CD4-positive, alpha-beta T cell treated with Interleukin-6 for 4 hours (primary cell): ENCODE results near the gene VWA5B1.

Experiments used
- DNase-seq: peaks from one replicate; pipeline ENCODE4 v3.0.0-alpha.2; 2020; ENCODE audit warnings: mixed read lengths

Gene VWA5B1

DNA sequence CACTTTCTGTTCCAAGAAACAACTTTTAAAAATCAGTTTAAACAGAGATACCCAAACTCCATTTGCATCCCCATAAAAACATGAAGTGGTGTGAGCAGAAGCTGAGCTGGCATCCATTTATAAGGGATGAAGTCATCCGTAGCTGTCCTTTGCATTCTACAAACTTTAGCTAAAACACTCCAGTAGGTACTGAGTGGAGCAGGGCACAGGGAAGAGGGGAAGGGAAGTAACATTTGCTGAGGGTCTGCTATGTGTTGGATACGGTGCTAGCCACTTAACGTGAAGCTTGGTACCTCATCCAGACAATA lies 32.9 kb downstream of the VWA5B1 start:
- no peak for DNase-seq

DNA sequence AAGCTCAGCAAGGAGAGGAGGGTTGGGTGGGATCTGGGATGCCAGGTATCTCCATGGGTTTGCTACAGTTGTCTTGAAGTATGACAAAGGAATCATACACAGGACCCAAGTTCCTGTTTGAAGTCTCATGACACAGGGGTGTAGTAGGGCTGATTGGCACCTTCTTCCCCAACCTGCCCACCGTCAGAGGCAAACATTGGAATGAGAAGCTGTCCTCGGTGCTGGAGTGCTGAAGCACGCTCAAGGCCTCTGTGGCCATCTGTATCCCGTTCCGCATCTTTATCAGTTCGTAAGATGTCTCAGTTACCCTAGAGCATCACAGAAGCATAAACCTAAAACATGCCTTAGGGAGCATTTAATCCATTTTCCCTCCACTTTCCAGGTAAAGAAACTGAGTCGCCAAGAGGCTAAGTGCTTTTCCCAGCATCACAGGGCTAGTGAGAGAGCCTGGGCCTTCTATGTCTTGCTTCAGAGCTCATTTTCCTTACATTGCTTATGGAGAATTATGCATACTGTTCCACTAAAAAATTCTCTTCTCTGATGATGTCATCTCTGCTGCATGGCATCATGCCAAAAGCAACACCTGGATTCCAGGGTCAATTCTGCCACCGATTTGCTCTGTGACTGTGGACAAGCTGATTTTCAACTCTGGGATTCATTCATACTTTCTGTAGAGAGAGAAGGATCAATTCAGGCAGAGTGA lies 34.2 kb downstream of the VWA5B1 start:
- DNase-seq: no peak

DNA sequence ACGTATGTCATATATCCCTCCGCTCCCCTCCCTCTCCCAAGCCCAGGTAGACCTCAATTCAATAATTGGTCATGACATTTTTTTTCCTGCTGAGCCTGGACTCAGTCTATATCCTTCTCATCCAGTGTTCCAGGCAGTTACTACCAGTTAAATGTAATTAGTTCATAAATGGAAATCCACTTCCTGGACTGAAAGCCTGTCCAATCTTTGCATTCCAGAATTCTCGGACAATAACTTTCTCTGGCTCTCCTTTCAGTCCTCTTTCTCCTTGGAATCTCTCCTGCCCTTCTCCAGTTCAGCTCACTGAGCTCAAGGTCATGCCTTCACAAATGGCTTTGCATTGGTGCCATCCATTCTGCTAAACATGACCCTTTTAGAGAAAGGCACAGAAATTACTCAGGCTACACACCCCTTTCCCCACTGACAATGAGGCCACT lies 34.8 kb downstream of the VWA5B1 start:
- DNase-seq: no peak

DNA sequence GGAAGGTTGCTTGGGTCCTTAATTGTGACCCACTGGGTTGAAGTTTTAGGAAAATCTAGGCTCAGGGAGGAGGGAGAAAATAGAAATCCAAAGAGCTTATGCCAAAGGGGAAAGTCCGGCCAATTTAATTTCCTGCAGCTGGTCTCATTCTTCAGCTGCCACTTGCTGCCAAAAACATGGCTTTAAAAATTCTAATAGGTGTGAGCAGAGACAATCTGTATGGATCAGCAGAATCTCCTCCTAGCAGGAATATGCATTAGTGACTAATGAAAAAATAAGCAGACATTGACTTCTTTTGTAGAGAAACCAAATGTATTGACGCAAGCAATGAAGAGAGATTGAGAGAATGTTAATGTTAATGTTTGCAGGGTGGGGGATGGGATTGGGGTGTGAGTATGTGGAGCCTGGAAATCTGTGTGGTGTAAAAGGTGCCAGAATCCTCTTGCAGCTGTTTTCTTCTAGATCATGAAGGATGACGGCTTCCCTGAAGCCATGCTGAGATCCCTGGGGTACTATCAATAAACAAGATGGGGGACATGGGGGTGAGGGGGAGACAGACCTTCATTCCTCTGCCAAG lies 35.3 kb downstream of the VWA5B1 start:
- no peak for DNase-seq

DNA sequence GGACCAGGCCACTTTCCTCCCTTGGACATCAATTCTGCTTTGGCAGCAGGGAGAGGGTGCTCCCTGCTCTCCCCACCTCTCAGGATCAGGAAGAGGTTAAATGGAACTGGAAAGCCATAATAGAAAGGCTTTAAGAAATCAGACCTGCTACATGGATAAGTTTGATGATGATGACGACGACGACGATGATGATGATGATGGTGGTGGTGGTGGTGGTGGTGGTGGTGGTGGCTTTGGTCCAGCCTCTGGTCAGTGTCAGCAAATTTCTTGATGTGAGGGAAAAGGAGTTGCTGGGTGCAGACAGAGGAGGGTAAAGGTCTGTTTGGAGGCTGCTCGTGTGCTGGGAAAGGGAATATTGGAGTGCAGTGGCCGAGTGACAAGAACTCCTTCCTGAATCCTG lies 36.8 kb downstream of the VWA5B1 start:
- DNase-seq: no peak

DNA sequence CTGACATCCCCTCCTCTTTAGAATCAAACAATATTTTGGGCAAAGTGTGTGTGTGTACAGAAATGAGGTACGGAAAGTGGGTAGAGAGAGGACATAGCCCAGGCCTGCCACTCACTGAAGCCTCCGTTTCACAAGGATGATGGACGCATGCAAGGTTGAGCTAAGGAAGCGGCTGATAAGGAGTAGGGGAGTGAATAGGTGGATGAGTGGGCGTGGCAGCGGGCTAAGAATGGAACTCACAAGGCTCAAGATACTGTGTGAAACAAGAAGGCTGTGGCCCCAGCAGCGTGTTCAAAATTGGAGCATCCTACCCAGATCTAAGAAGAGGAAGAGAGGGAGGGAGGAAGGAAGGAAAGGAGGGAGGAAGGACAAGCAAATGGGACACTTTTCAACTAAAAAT lies 37.5 kb downstream of the VWA5B1 start:
- no peak for DNase-seq

DNA sequence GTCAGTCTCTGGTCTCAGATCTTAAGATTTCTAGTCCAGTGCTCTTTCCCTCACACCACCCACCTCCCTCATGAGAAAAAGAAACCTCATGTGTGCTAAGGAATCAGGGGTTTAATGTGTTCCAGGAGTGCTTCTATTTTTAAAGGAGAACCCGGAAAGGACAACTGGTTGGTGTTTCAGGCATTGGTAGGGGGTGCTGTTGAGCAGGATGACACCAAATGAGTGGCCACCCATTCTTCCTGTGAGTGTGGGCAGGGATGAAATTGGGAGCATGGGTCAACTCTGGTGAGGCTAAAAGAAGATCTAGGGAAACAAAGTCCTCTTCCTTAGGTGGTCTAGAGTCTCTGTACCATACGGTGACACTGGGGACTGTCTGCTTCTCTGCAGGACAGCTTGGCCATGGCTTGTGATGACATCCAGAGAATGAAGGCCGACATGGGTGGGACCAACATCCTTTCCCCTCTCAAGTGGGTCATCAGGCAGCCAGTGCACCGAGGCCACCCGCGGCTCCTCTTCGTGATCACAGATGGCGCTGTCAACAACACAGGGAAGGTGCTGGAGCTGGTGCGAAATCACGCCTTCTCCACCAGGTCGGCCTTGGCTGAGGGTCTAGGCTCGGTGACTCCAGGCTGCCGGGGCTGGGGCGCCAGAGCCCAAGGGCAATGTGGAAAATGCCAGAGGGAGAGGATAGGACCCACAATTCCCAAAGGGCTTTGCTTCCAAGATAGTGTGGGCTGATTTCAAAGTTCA lies 39.3 kb downstream of the VWA5B1 start:
- DNase-seq: no peak

DNA sequence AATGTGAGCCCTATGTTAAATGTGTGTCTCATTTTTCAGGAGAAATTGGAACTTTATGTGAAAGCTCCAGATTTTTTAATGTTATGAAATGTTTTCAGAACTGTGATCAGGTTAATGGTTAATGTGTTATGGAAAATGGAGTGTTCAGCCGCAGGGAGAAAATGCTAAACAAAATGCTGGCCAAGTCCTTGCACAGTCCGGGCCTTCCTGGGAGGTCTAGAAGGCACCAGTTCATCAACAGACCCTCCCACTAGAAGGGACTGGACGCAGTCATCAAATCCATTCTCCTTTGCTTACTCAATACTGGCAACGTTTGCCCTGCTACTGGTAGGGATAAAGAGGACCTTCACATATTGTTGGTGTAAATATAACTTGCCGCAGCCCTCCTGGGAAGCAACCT lies 43.4 kb downstream of the VWA5B1 start:
- DNase-seq: no peak

DNA sequence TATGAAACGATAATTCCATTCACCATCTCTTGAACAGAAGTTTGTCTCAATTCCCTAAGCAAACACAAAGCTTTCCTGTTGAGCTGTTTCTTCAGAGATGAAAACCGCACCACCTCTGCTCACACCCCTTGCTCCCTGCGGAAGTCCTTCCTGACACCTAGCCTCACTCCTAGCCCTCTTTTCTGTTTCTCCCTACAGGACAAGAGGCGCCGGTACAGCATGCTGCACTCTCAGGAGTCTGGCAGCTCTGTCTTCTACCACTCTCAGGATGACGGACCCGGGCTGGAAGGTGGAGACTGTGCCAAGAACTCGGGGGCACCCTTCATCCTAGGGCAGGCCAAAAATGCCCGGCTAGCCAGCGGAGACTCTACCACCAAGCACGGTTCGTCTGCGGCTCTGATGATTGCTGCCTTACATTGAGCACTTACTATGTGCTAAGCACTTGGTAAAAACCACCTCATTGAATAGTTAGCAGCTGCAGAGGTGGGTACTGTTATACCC lies 45.5 kb downstream of the VWA5B1 start:
- no peak for DNase-seq

DNA sequence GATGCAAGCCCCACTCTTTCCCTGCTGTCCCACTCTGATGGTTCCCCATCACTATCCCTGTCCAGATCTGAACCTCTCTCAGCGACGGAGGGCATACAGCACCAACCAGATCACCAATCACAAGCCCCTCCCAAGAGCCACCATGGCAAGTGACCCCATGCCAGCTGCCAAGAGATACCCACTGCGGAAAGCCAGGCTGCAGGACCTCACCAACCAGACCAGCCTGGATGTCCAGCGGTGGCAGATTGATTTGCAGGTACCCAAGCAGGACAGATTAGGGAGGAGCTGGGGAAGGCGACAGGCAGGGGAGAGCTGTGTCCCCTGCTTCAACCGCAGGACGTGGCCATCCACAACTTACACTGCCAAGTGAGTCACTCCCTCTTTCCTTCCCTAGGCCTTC lies 46.9 kb downstream of the VWA5B1 start:
- DNase-seq: no peak

DNA sequence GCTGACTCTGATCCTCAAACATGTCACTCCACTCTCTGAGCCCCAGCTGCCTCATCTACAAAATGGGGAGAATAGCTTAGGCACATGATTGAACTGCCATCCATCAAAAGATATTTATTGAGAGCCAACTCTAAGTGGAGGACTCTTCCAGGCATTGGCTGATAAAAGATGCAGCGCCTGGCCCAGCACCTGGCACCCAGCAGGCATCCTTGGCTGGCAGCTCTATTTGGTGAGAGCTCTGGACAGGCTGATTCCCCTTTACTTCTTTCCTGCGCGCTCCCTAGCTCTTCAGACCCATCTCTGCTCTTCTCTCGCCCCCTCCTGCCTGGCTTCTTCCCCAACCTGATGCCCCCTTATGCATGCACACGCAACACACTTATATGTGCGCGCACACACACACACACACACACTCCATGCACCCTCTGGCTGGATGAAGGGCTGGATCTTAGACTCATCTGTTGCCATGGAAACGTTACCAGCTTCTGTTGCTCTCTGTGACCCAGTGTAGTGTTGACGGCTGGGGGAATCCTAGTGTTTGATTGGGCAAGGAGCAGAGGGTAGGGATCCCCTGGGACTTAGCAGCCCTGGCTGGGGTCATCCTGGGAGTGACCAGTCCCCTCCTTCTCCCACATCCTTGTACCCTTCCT lies 49.3 kb downstream of the VWA5B1 start:
- no peak for DNase-seq

DNA sequence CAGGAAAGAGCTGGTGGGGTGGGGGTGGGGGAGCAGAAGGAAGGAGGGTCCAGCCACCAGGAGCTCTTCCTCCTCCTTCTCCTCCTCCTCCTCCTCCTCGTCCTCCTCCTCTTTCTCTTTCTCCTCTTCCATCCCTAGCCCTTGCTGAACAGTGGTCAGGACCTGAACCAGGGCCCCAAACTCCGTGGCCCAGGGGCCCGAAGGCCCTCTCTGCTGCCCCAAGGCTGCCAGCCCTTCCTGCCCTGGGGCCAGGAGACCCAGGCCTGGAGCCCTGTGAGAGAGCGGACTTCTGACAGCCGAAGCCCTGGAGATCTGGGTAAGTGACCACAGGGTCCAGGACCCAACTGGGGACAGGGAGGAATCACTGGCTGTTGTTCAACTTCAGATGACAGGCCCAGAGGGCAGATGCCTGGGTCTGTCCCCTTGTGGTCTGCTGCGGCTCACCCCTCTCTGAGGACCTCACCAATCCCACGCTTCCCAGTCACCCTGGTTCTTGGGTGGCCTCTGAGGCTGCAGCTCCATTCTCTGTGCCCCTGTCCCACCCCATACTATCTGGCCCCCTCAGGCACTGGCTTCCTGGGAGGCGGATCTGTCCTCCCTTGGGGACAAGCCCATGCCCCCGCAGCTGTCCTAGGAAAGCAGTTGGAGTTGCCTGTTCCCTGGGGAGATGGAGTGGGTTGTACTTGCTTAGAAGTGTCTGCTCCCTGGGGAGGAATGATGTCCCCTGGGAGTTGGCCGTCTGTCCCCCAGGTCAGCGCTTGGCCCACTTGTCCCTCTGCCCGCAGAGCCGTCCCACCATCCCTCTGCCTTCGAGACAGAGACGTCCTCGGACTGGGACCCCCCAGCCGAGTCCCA lies 51.8 kb downstream of the VWA5B1 start:
- no peak for DNase-seq

DNA sequence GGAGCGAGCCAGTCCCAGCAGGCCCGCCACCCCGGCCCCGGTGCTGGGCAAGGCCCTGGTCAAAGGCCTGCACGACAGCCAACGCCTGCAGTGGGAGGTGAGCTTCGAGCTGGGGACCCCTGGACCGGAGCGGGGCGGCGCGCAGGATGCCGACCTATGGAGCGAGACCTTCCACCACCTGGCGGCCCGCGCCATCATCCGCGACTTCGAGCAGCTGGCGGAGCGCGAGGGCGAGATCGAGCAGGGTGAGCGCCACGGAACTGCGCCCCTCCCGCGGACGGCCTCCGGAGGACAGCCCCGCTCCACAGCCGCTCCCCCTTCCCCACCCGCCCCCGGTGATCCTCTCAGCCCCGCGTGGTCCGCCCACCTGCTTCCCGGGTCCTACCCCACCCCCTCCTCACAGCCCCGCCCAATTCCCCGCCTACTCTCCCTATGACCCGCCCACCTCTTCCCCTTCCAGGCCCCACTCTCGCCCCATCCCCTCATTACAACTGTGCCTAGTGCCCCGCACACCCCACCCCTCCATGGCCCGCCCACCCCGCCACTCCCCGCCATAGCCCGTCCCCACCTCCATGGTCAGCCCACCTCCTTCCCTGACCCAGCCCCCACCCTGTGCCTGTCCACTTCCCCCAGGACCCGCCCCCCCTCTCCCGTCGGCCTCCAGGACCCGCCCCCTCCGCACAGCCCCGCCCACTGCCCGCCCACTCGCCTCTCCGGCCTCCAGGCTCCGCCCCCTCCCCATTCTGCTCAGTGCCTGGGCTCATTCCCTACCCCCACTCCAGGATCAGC lies 52.7 kb downstream of the VWA5B1 start:
- DNase-seq: peak; percentile 64

DNA sequence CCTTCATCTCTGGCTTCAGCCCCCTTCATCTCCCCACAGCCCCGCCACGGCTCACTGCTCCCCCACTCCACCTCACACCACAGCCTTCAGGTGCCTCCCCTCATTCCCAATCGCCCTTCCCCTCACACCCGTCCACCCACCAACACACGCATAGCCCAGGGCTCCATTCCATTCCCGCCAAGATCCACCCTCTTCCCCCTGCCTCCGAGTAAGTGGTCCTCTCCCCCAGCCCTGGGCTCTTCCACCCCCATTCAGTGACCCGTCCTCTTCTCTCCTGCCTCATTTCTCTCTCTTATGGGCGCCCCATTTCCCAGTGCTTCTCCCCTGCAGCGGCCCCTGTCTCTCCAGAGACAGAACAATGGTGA lies 53.2 kb downstream of the VWA5B1 start:
- no peak for DNase-seq

DNA sequence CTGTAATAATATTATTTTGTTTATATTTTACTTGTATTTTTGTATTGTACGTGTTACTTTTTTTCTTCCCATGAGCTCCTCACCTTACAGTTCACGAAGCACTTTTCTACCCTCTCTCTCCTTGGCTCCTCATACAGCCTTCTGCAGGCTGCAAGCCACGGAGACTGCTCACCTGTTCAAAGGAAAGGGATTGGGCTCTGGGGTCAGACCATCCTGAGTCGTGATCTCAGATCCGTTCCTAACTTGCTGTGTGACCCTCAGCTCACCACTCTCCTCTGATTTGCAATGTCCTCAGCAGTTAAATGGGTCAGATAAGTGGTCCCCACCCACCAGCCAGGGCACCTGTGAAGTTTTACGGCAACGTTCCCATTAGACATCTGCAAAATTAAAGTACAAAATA lies 54.1 kb downstream of the VWA5B1 start:
- DNase-seq: no peak

DNA sequence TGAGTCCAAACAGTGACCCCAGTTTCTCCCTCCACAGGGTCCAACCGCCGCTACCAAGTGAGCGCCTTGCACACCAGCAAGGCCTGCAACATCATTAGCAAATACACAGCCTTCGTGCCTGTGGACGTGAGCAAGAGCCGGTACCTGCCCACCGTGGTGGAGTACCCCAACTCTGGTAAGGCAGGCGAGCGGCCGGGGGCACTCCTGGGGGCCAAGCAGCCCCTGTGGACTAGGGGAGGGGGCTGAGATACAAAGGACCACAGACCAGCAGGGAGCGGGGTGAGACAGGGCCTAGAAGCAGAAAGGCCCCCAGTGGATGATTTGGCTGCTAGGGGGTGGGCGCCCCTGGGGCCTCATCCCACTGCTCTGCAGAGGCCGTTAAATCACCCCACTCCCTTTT lies 54.7 kb downstream of the VWA5B1 start:
- DNase-seq: no peak

DNA sequence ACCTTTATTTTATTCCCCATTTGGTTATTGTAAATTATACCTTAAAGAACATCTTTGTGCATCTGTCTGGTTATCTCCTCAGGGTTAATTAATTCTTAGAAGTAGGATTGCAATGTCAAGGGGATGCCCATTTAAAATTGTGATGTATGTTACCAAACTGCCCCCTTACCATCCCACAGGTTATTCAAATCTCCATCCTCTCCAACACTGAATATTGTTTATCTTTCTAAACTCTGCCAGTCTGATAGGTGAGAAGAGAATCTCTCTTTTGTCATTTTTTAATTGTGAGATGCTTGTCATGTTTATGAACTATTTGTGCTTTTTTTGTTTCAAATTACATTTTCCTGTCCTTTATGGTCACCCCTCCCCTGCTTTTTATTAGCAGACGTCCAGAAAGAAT lies 55.8 kb downstream of the VWA5B1 start:
- DNase-seq: no peak

DNA sequence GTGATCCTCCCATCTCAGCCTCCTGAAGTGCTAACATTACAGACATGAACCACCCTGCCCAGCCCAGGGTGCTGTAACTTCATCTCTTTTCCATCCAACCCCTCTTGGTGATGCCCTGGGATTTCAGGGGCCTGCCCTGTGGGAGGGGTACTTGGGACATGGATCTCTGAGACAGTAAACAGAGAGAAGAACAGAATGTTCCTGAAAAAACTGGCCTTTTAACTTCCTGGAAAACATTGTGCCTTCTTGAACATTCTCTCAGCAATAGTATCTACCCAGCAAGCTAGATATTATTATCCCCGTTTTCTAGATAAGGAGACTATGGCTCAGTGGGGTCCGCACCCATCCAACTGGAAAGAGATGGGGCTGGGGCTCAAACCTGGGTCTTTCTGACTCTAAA lies 57.0 kb downstream of the VWA5B1 start:
- no peak for DNase-seq

DNA sequence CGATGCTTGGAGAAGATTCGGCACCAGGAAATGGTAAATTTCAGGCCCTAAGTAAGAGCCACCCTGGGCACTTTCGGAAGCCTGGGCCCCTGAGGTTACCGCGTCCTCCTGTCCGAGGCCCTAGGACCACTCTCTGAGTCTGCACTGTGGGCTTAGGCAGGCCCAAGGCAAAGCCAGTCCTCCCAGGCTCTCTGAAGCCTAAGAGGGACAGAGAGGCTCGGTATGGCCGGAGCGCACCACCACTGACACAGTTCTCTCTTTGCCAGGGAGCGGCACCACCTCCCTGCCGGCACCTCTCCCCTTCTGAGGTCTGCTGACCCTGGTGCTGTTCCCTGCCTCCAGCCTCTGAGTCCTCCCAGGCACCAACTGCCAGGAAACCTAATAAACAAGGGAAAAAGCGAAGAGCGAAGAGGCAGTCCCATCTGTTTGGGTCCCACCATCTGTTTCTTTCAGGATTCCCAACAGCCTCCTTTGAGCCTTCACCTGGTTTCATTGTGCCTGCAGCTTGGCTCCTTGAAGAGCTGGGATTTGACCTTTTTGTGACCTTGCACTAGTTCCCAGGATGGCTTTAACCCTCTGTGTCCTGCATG lies 57.7 kb downstream of the VWA5B1 start:
- DNase-seq: no peak

DNA sequence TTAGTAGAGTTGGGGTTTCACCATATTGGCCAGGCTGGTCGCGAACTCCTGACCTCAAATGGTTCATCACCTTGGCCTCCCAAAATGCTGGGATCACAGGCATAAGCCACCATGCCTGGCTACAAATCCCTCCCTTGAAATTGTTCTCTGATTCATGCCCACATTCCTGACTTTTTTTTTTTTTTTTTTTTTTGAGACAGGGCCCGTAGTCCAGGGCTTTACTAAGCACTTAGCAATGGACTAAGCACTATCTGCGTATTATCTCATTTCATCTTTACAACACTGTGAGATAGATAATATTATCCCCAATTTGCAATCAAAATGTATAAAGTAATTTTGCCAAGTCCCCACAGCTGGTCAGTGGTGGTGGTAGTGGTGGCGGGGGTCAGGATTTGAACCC lies 58.9 kb downstream of the VWA5B1 start:
- DNase-seq: no peak

DNA sequence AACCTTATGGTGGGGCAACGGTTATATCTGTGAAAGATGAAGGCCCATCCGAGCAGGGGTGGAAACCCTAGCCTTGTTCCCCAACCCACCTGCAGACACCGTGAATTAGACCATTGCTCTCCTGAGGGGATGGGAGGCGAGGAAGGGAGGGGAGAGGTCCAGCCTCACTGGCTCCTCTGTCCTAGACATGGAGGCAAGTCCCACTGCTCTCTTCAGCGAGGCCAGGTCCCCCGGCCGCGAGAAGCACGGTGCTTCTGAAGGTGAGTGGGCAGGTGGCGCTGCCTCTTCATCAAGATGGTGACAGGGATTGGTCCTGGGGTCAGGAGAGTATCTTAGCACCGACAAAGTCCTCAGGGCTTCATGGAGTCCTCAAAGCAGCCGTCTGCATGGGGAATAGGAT lies 59.3 kb downstream of the VWA5B1 start:
- no peak for DNase-seq

DNA sequence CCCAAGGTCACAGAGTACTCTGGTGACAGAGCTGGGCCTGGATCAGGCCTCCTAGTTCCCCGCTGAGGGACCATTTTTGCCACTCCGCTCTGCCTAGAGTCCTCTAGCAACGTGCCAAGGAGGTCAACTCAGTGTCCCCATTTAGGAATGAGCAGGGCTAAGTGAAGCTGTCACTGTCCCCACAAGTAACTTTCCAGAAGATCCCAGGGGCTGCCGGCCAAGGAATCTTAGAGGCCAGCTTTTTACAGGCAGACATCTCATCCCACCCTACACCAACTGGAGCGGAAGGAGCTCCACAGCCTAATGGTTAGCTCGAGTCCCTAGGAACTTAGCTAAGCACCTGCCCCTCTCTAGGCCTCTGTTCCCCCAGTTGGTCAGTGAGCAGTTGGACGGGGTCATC lies 59.7 kb downstream of the VWA5B1 start:
- no peak for DNase-seq
